GM21367 (cell line): Measurements from ENCODE around the gene ATXN1.
"Not testable (repeated sequence)": the region's sequence is repeated elsewhere in the genome, so short reads cannot be mapped to it uniquely, and the experiment has no call there.

Experiments
- ATAC-seq: cut with Tn5 transposase; IDR thresholded peaks from one replicate; pipeline ENCODE4 v1.9.1; 2021; ENCODE audit not compliant: unreplicated experiment

Gene ATXN1

GRCh38 chr6:16702627-16703378 is 58.5 kb downstream of the ATXN1 start:
- not testable (repeated sequence) for ATAC-seq

- no peak for ATAC-seq
Measured at GRCh38 chr6:16700916-16701234, 60.4 kb downstream of the ATXN1 start.

- no peak for ATAC-seq
Measured at GRCh38 chr6:16700202-16700915, 60.9 kb downstream of the ATXN1 start.

GRCh38 chr6:16698997-16699868 is 62.0 kb downstream of the ATXN1 start:
- no peak for ATAC-seq

GRCh38 chr6:16698162-16698533 is 63.1 kb downstream of the ATXN1 start:
- ATAC-seq: no peak

- no peak for ATAC-seq
Measured at GRCh38 chr6:16697437-16698161, 63.7 kb downstream of the ATXN1 start.

- no peak for ATAC-seq
Measured at GRCh38 chr6:16696496-16696895, 64.8 kb downstream of the ATXN1 start.

GRCh38 chr6:16694781-16695578 is 66.3 kb downstream of the ATXN1 start:
- ATAC-seq: peak; percentile 50

GRCh38 chr6:16691324-16691723 is 69.9 kb downstream of the ATXN1 start:
- ATAC-seq: no peak

- peak; percentile 70 for ATAC-seq
Measured at GRCh38 chr6:16690608-16691142, 70.6 kb downstream of the ATXN1 start.

GRCh38 chr6:16689788-16690607 is 71.3 kb downstream of the ATXN1 start:
- no peak for ATAC-seq

- no peak for ATAC-seq
Measured at GRCh38 chr6:16688984-16689636, 72.2 kb downstream of the ATXN1 start.

GRCh38 chr6:16688436-16688835 is 72.8 kb downstream of the ATXN1 start:
- no peak for ATAC-seq

GRCh38 chr6:16687045-16687444 is 74.2 kb downstream of the ATXN1 start:
- no peak for ATAC-seq

GRCh38 chr6:16684896-16685554 is 76.2 kb downstream of the ATXN1 start:
- no peak for ATAC-seq

GRCh38 chr6:16684195-16684689 is 77.0 kb downstream of the ATXN1 start:
- ATAC-seq: no peak

- ATAC-seq: no peak
Measured at GRCh38 chr6:16683641-16684194, 77.5 kb downstream of the ATXN1 start.
